ENCODE measurements around the gene VWA8. TPM values are rescaled to one million over a fixed set of nuclear protein-coding genes. Genes with fewer than 3 reads are reported as not detected.

VWA8 gene
- total and polyA plus RNA-seq, 2 of the 13 experiments (the other 11 are each of a cell fraction or from before 2014, with no cell fraction given), result 9.1 to 17.3 TPM

- TF ChIP-seq ZIK1 (CRISPR knock-in tag; IDR thresholded peaks at IDR 0.05; ENCODE audit: borderline replicate concordance, low read depth) (no peak), ZNF674 (CRISPR knock-in tag; IDR thresholded peaks at IDR 0.05; ENCODE audit: low read depth) (no peak), HES4 (CRISPR knock-in tag; IDR thresholded peaks at IDR 0.05; ENCODE audit: borderline replicate concordance) (no peak), NR2F2 (IDR thresholded peaks at IDR 0.05; ENCODE audit: borderline replicate concordance, low read depth) (no peak)
Observed at GRCh38 chr13:41791056-41791455, 169.9 kb downstream of the VWA8 start (continued).

GRCh38 chr13:41788552-41788951 lies 172.4 kb downstream of the VWA8 start:
- in situ Hi-C loops (cut with HindIII; ENCODE audit: extremely low pct_ligation_motif_present, low pct_unique_long_range_greater_than_20kb) (no loop called here), intact Hi-C loops (cut with micrococcal nuclease; ENCODE audit: unreplicated experiment) (no loop called here)
- no peaks in the 10 kb centered on the region for H3K79me2 ChIP-seq (ENCODE audit: insufficient read depth, low read length)
- peaks cover 0 to 2% of the 10 kb centered on the region in 2 experiments; a peak in 1 of 5 replicates for H3K36me3 ChIP-seq (replicated peaks in 1 of 2; ENCODE audit: control insufficient read depth in 1 of 2, insufficient read depth in 2 of 2, low read length in 2 of 2)
- no peaks in the 10 kb centered on the region for H3K4me1 ChIP-seq (ENCODE audit: insufficient read depth, low read length)
- TF ChIP-seq ZFP1 (CRISPR knock-in tag; IDR thresholded peaks at IDR 0.05) (no peak), SMC3 (IDR thresholded peaks at IDR 0.05; ENCODE audit: low read length) (no peak), ZEB1 (IDR thresholded peaks at IDR 0.05; ENCODE audit: insufficient replicate concordance, low read depth) (no peak), ISX (CRISPR knock-in tag; conservative IDR thresholded peaks at IDR 0.05) (no peak), TBP (CRISPR knock-in tag; IDR thresholded peaks at IDR 0.05) (no peak), RARG (CRISPR knock-in tag; IDR thresholded peaks at IDR 0.05; ENCODE audit: low read depth) (no peak), FLYWCH1 (CRISPR knock-in tag; IDR thresholded peaks at IDR 0.05) (no peak), PBX2 (CRISPR knock-in tag; IDR thresholded peaks at IDR 0.05) (no peak), ZNF724P (CRISPR knock-in tag; IDR thresholded peaks at IDR 0.05; ENCODE audit: borderline replicate concordance) (no peak), ZNF362 (CRISPR knock-in tag; IDR thresholded peaks at IDR 0.05; ENCODE audit: borderline replicate concordance) (no peak), ZNF253 (CRISPR knock-in tag; IDR thresholded peaks at IDR 0.05; ENCODE audit: borderline replicate concordance) (no peak)
- H3K27me3 ChIP-seq (ENCODE audit: control insufficient read depth in 1 of 2, insufficient read depth in 2 of 2, low read length in 2 of 2), result no peaks in the 10 kb centered on the region
- no peak for ATAC-seq
- 93% methylated on average over 4 of the region's 4 CpGs for WGBS (ENCODE audit: low lambda C conversion rate)
- no peak overlapping the region for H3K27ac ChIP-seq (ENCODE audit: extremely low read length, insufficient read depth, low read length)
- FAIRE-seq, result no peak
- CTCF ChIA-PET (ENCODE audit: low intra/inter-chr PET ratio, low total read pairs), result no interaction called here
- H4K20me1 ChIP-seq (ENCODE audit: insufficient read depth, low read length), result no peaks in the 10 kb centered on the region
- H3K4me3 ChIP-seq (replicated peaks in 1 of 3; ENCODE audit: insufficient read depth in 1 of 3, low read depth in 2 of 3, low read length in 3 of 3), result no peak overlapping the region
- no peak overlapping the region for H3K4me2 ChIP-seq (ENCODE audit: low read depth, low read length)
- no peak overlapping the region for H3K9ac ChIP-seq (ENCODE audit: insufficient read depth, low read depth, low read length)
- POLR2A ChIA-PET, result no interaction called here
- H3K9me3 ChIP-seq (ENCODE audit: low read length), result no peaks in the 10 kb centered on the region
- no peak overlapping the region for H2AFZ ChIP-seq (ENCODE audit: low read length)
- DNase-seq (ENCODE audit: low spot score), result no peak
- BruUV-seq (replicated peaks), result no TSS peak
